Effector memory CD8-positive, alpha-beta T cell (primary cell): ENCODE data around the gene ARMC5.

Experiments used
- ATAC-seq: fragments of 150-1000 bp; cut with Tn5 transposase; replicated peaks from 2 replicates; pipeline ENCODE4 v1.10.0; 2021; ENCODE audit warnings: mild to moderate bottlenecking, moderate library complexity
- DNase-seq, 3 experiments: peaks; one replicate each; pipeline ENCODE4 v3.0.0; 2021
- H3K27ac Mint-ChIP-seq, 2 donors: one replicate each; pipeline ENCODE4 v1.8.0; 2022; ENCODE audit warnings: mild to moderate bottlenecking in 2 of 2, mixed read lengths in 2 of 2, moderate library complexity in 2 of 2
- H3K27me3 Mint-ChIP-seq, 2 donors: one replicate each; pipeline ENCODE4 v1.8.0; 2022; ENCODE audit warnings: mixed read lengths in 2 of 2
- H3K36me3 Mint-ChIP-seq: one replicate; pipeline ENCODE4 v1.8.0; 2022; ENCODE audit warnings: mild to moderate bottlenecking, moderate library complexity, mixed read lengths; ENCODE audit not compliant: insufficient read depth
- H3K4me1 Mint-ChIP-seq, 2 donors: one replicate each; pipeline ENCODE4 v1.8.0; 2022; ENCODE audit warnings: low read depth in 2 of 2, mixed read lengths in 2 of 2
- H3K4me3 Mint-ChIP-seq, 2 donors: one replicate each; pipeline ENCODE4 v1.8.0; 2022; ENCODE audit warnings: mild to moderate bottlenecking in 2 of 2, mixed read lengths in 2 of 2, moderate library complexity in 2 of 2
- H3K9me3 Mint-ChIP-seq, 2 donors: one replicate each; pipeline ENCODE4 v1.8.0; 2022; ENCODE audit warnings: mixed read lengths in 2 of 2

ARMC5 gene

GRCh38 chr16:31471241-31471874 is 12.1 kb downstream of the ARMC5 start:
- Mint-ChIP-seq H3K4me3 (peak overlapping the region in 1 of 2 donors; percentile 24), H3K27me3 (peaks cover 22 to 29% of the 10 kb centered on the region in 2 donors), H3K36me3 (peaks cover 9% of the 10 kb centered on the region), H3K4me1 (peaks cover 10 to 17% of the 10 kb centered on the region in 2 donors), H3K27ac (no peak overlapping the region), H3K9me3 (no peaks in the 10 kb centered on the region)
- ATAC-seq: no peak
- DNase-seq: no peak

- Mint-ChIP-seq H3K4me1 (peaks cover 14 to 18% of the 10 kb centered on the region in 2 donors), H3K36me3 (peaks cover 14% of the 10 kb centered on the region), H3K9me3 (no peaks in the 10 kb centered on the region), H3K27ac (no peak within 1 kb of the TSS), H3K27me3 (peaks cover 22 to 29% of the 10 kb centered on the region in 2 donors), H3K4me3 (peak within 1 kb of the TSS; percentile 53 to 65)
- DNase-seq: no peak
- ATAC-seq: no peak
Measured at GRCh38 chr16:31471875-31472708, 12.8 kb downstream of the ARMC5 start, which contains the start of gene TGFB1I1. Gene TGFB1I1, plus strand, starts transcription at chr16:31472152. Its CDS starts 37 bp downstream, at chr16:31472189.

- H3K27me3 Mint-ChIP-seq: peaks cover 22 to 29% of the 10 kb centered on the region in 2 donors
- ATAC-seq: no peak
- H3K27ac Mint-ChIP-seq: no peak overlapping the region
- no peaks in the 10 kb centered on the region for H3K9me3 Mint-ChIP-seq
- H3K4me1 Mint-ChIP-seq: peaks cover 13 to 18% of the 10 kb centered on the region in 2 donors
- peak overlapping the region; percentile 53 to 65 for H3K4me3 Mint-ChIP-seq
- no peak for DNase-seq
- peaks cover 11% of the 10 kb centered on the region for H3K36me3 Mint-ChIP-seq
Measured at GRCh38 chr16:31472709-31473203, 13.5 kb downstream of the ARMC5 start.

- H3K36me3 Mint-ChIP-seq: peaks cover 7% of the 10 kb centered on the region
- H3K27me3 Mint-ChIP-seq: peaks cover 22 to 29% of the 10 kb centered on the region in 2 donors
- peak overlapping the region in 1 of 2 donors; percentile 65 for H3K4me3 Mint-ChIP-seq
- no peak for DNase-seq
- no peak for ATAC-seq
- peaks cover 18 to 23% of the 10 kb centered on the region in 2 donors for H3K4me1 Mint-ChIP-seq
- H3K9me3 Mint-ChIP-seq: no peaks in the 10 kb centered on the region
- no peak overlapping the region for H3K27ac Mint-ChIP-seq
Measured at GRCh38 chr16:31473264-31473984, 14.1 kb downstream of the ARMC5 start.

DNA sequence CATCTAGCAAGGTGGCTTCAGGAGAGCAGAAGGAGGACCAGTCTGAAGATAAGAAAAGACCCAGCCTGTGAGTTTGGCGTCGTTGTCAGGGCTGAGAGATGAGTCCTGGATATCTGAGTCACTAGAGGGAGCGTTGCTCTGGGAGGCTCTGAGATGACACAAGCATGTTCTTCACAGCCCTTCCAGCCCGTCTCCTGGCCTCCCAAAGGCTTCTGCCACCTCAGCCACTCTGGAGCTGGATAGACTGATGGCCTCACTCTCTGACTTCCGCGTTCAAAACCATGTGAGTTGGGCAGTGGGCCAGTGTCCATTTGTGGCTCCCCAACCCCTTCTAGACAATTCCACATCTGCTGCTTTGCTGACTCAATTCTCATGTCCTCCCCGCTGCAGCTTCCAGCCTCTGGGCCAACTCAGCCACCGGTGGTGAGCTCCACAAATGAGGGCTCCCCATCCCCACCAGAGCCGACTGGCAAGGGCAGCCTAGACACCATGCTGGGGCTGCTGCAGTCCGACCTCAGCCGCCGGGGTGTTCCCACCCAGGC is 14.9 kb downstream of the ARMC5 start:
- H3K27me3 Mint-ChIP-seq: peaks cover 22 to 29% of the 10 kb centered on the region in 2 donors
- H3K4me1 Mint-ChIP-seq: peaks cover 18 to 23% of the 10 kb centered on the region in 2 donors
- no peaks in the 10 kb centered on the region for H3K9me3 Mint-ChIP-seq
- H3K27ac Mint-ChIP-seq: no peak overlapping the region
- H3K4me3 Mint-ChIP-seq: no peak overlapping the region
- peaks cover 11% of the 10 kb centered on the region for H3K36me3 Mint-ChIP-seq
- no peak for ATAC-seq
- DNase-seq: no peak

- no peak for ATAC-seq
- no peak for DNase-seq
- Mint-ChIP-seq H3K4me1 (peaks cover 18 to 23% of the 10 kb centered on the region in 2 donors), H3K27ac (peak overlapping the region in 1 of 2 donors; percentile 51), H3K4me3 (peak overlapping the region in 1 of 2 donors; percentile 87), H3K36me3 (peaks cover 11% of the 10 kb centered on the region), H3K27me3 (peaks cover 22 to 29% of the 10 kb centered on the region in 2 donors), H3K9me3 (no peaks in the 10 kb centered on the region)
Measured at GRCh38 chr16:31474773-31475738, 15.8 kb downstream of the ARMC5 start.

DNA sequence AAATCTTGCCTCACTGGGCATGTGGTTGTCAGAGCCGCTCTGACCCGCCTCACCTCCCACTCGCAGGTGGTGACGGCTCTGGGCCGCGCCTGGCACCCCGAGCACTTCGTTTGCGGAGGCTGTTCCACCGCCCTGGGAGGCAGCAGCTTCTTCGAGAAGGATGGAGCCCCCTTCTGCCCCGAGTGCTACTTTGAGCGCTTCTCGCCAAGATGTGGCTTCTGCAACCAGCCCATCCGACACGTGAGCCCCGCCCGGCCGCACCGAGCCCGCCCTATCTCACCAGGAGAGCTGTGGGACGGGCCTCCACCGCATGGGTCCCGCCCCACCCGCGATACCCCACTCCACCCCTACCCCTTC is 16.6 kb downstream of the ARMC5 start:
- peak; percentile 38 for ATAC-seq
- peaks cover 18 to 23% of the 10 kb centered on the region in 2 donors for H3K4me1 Mint-ChIP-seq
- H3K4me3 Mint-ChIP-seq: peak overlapping the region; percentile 84 to 87
- peak overlapping the region; percentile 66 to 81 for H3K27ac Mint-ChIP-seq
- no peaks in the 10 kb centered on the region for H3K9me3 Mint-ChIP-seq
- DNase-seq: no peak
- H3K36me3 Mint-ChIP-seq: peaks cover 11% of the 10 kb centered on the region
- peaks cover 22 to 26% of the 10 kb centered on the region in 2 donors for H3K27me3 Mint-ChIP-seq

GRCh38 chr16:31476303-31477219 is 17.3 kb downstream of the ARMC5 start:
- peak overlapping the region; percentile 84 to 87 for H3K4me3 Mint-ChIP-seq
- no peaks in the 10 kb centered on the region for H3K9me3 Mint-ChIP-seq
- DNase-seq (peak; percentile 58 to 73 (median 67)), ATAC-seq (peak; percentile 84)
- peaks cover 16 to 20% of the 10 kb centered on the region in 2 donors for H3K27me3 Mint-ChIP-seq
- H3K4me1 Mint-ChIP-seq: peaks cover 18 to 23% of the 10 kb centered on the region in 2 donors
- peak overlapping the region; percentile 66 to 81 for H3K27ac Mint-ChIP-seq
- H3K36me3 Mint-ChIP-seq: peaks cover 11% of the 10 kb centered on the region

DNA sequence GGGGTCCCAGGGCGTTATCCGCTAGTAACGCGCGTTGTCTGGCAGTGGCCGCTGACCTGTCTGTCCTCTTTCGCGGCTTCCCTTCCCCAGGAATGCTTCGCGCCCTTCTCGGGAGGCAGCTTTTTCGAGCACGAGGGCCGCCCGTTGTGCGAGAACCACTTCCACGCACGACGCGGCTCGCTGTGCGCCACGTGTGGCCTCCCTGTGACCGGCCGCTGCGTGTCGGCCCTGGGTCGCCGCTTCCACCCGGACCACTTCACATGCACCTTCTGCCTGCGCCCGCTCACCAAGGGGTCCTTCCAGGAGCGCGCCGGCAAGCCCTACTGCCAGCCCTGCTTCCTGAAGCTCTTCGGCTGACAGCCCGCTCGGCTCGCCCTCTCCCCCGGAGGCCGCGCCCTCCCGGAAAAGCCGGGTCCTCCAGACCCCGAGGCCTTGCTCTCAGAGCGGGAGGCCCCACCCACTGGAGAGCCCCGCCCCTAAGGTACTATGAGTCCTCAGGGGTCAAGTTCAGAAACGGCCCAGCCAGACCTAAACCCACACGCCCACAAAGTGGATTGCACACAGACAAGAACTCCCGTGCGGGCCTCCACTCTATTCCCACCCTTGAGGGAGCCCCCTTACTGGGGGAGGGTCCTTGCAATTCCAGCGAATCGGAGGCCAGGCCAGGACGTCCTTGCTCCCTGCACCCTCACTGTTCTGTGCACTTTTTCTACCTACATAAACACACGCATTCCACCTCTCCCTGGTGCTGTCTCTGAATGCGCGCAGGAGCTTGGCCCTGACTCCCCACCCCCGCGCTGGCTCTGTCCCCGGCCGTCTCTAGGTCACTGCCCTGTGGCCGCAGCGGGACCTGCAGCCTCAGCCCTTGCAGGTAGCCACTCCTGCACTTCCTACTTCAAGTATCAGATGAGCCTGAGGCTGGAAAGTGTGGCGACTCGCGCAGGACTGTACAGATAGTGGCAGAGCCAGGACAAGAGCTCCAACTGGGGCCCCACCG is 18.2 kb downstream of the ARMC5 start:
- Mint-ChIP-seq H3K4me3 (peak overlapping the region; percentile 84 to 87), H3K4me1 (peaks cover 16 to 22% of the 10 kb centered on the region in 2 donors), H3K27ac (peak overlapping the region in 1 of 2 donors; percentile 54), H3K9me3 (no peaks in the 10 kb centered on the region), H3K27me3 (peaks cover 12% of the 10 kb centered on the region in 2 donors), H3K36me3 (peaks cover 11% of the 10 kb centered on the region)
- peak in 1 of 3 experiments; percentile 18 for DNase-seq
- peak; percentile 28 for ATAC-seq

- H3K4me1 Mint-ChIP-seq: peaks cover 15 to 19% of the 10 kb centered on the region in 2 donors
- ATAC-seq (no peak), DNase-seq (no peak)
- H3K9me3 Mint-ChIP-seq: no peaks in the 10 kb centered on the region
- H3K27ac Mint-ChIP-seq: no peak overlapping the region
- H3K36me3 Mint-ChIP-seq: peaks cover 11% of the 10 kb centered on the region
- no peaks in the 10 kb centered on the region for H3K27me3 Mint-ChIP-seq
- H3K4me3 Mint-ChIP-seq: no peak overlapping the region
Measured at GRCh38 chr16:31478956-31479355, 19.7 kb downstream of the ARMC5 start.
